Measurements from ENCODE around the gene PRKN. TPM values are rescaled to one million over a fixed set of nuclear protein-coding genes. Genes with fewer than 3 reads are reported as not detected.

Gene PRKN
- total RNA-seq, 1 donor from 2014 or later = 1.2 TPM

DNA sequence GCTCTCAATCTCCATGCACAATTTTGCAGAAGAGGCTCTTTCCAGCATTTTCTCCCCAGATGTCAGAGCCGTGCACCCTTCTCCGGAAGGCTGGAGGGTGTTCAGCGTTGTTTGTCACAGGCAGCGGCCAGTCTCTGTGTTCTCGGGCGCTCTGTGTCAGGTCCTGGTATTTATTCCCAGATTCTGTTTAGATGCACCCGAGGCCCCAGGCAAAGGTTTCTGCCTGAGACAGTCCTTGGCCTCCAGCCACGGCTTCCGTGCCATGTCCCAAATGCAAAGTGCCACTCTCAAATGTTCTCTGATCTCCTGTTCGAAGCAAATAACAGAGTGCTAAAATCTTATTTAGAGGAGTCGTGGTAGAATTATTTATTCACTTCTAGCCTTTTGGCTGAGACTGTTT, 1313.4 kb downstream of the PRKN start:
- no peak for DNase-seq (ENCODE audit: low read depth)
- no peaks in the 10 kb centered on the region for H3K36me3 ChIP-seq (ENCODE audit: control insufficient read depth, insufficient read depth, low read length)
- no peaks in the 10 kb centered on the region for H3K27me3 ChIP-seq (ENCODE audit: control insufficient read depth, insufficient read depth, low read length)
- TF ChIP-seq, protein P1, sequence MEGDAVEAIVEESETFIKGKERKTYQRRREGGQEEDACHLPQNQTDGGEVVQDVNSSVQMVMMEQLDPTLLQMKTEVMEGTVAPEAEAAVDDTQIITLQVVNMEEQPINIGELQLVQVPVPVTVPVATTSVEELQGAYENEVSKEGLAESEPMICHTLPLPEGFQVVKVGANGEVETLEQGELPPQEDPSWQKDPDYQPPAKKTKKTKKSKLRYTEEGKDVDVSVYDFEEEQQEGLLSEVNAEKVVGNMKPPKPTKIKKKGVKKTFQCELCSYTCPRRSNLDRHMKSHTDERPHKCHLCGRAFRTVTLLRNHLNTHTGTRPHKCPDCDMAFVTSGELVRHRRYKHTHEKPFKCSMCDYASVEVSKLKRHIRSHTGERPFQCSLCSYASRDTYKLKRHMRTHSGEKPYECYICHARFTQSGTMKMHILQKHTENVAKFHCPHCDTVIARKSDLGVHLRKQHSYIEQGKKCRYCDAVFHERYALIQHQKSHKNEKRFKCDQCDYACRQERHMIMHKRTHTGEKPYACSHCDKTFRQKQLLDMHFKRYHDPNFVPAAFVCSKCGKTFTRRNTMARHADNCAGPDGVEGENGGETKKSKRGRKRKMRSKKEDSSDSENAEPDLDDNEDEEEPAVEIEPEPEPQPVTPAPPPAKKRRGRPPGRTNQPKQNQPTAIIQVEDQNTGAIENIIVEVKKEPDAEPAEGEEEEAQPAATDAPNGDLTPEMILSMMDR (IDR thresholded peaks at IDR 0.05; ENCODE audit: insufficient read depth, low read length, poor library complexity, severe bottlenecking) = no peak
- no peak overlapping the region for H3K4me3 ChIP-seq (ENCODE audit: low read depth, low read length)

DNA sequence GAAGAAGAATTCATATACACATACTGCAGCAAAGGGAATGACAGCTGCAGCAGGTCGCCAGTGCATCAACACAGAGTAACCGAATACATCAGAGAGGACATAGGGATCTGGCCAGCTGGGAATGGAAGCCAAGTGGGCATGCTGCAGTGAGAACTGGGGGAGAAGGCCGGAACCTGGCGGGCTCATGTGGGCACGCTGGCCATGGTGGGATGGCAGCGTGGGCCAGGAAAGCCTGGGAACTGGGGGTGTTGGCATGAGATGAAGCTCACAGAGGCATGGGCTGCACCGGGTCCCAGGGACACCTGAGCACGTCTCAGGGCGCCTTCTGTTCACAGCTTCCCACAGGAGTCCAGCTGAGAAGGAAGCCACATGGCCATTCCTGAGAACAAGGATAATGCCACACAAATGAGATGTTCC, 1314.2 kb downstream of the PRKN start:
- DNase-seq (ENCODE audit: low read depth) = no peak
- H3K27me3 ChIP-seq (ENCODE audit: control insufficient read depth, insufficient read depth, low read length) = no peaks in the 10 kb centered on the region
- TF ChIP-seq, protein P1 (IDR thresholded peaks at IDR 0.05; ENCODE audit: insufficient read depth, low read length, poor library complexity, severe bottlenecking) = no peak

DNA sequence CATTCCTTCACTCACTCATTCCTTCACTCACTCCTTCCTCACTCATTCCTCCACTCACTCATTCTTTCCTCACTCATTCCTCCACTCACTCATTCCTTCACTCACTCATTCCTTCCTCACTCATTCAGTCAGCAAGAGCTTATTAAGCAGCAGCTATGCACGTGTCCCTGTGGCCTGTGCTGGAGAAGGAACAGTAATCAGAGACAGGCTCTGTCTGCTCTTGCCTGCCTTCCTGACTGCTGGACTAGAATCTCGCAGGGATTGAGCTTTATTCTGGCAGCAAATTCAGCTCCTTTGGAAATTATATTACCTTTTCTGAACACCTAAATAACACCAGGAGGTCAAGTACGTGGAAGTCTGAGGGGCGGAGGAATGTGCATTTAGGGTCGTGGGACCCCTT, 1314.8 kb downstream of the PRKN start:
- TF ChIP-seq, protein P1 (IDR thresholded peaks at IDR 0.05; ENCODE audit: insufficient read depth, low read length, poor library complexity, severe bottlenecking) = no peak
- Histone ChIP-seq H3K36me3 (ENCODE audit: control insufficient read depth, insufficient read depth, low read length) (no peaks in the 10 kb centered on the region), H3K27me3 (ENCODE audit: control insufficient read depth, insufficient read depth, low read length) (no peaks in the 10 kb centered on the region), H3K4me3 (ENCODE audit: low read depth, low read length) (no peak overlapping the region)
- DNase-seq (ENCODE audit: low read depth) = no peak

More for the DNA sequence above, 1314.2 kb downstream of the PRKN start:
- Histone ChIP-seq H3K4me3 (ENCODE audit: low read depth, low read length) (no peak overlapping the region), H3K36me3 (ENCODE audit: control insufficient read depth, insufficient read depth, low read length) (no peaks in the 10 kb centered on the region)

DNA sequence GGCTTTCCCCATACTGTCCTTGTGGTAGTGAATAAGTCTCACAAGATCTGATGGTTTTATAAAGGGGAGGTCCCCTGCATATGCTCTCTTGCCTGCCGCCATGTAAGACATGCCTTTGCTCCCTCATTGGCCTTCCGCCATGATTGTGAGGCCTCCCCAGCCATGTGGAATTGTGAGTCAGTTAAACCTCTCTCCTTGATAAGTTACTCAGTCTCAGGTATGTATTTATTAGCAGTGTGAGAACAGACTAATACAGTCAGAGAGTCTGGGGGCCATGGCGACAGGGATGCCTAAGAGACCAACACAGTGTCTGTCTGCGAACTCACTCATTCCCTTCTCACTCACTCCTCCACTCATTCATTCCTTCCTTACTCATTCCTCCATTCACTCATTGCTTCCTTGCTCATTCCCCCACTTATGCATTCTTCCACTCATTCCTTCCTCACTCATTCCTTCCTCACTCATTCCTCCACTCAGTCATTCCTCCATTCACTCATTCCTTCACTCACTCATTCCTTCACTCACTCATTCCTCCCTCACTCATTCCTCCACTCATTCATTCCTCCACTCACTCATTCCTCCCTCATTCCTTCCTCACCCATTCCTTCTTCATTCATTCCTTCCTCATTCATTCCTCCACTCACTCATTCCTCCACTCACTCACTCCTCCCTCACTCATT, 1316.2 kb downstream of the PRKN start:
- TF ChIP-seq, protein P1 (IDR thresholded peaks at IDR 0.05; ENCODE audit: insufficient read depth, low read length, poor library complexity, severe bottlenecking) = no peak
- Histone ChIP-seq H3K4me3 (ENCODE audit: low read depth, low read length) (no peak overlapping the region), H3K27me3 (ENCODE audit: control insufficient read depth, insufficient read depth, low read length) (no peaks in the 10 kb centered on the region), H3K36me3 (ENCODE audit: control insufficient read depth, insufficient read depth, low read length) (no peaks in the 10 kb centered on the region)
- DNase-seq (ENCODE audit: low read depth) = no peak

DNA sequence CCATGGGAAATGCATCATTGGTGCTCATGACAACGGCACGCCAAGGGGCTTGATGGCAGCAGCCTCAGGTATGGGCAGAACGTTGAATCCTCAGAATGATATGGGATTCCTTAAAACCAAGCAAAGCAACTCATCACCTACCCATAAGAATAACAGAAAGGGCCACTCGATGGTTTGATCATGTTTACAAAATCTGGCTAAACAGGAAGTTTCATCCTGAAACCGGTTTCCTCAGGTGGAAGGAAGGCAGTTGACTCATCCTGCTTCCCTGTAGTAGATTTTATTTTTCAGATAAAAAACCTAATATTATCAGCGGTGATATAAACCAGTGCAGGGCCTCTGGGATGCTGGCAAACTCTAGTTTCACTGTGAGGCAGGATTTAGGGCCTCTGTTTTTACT, 1316.8 kb downstream of the PRKN start:
- H3K36me3 ChIP-seq (ENCODE audit: control insufficient read depth, insufficient read depth, low read length) = no peaks in the 10 kb centered on the region
- TF ChIP-seq, protein P1 (IDR thresholded peaks at IDR 0.05; ENCODE audit: insufficient read depth, low read length, poor library complexity, severe bottlenecking) = no peak
- no peak overlapping the region for H3K4me3 ChIP-seq (ENCODE audit: low read depth, low read length)
- no peak for DNase-seq (ENCODE audit: low read depth)
- H3K27me3 ChIP-seq (ENCODE audit: control insufficient read depth, insufficient read depth, low read length) = no peaks in the 10 kb centered on the region

DNA sequence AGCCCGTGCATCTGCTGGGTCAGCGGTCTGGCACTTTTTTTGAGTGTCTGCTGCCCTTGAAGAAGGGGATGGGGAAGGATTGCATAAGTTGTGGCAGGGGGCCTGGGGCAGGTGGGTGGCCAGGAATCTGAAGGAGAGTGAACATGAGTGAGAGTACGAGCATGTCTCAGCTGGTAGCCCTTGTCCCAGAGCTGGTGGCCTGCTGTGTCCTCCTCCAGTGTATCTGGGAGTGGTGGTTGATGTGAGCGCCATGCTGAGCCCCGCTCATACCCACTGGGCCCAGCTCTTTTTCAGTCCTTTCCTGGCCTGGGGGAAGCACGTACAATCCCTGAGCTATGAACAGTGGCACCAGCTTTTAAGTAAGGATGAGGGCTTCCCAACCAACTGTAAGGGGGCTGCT, 1317.5 kb downstream of the PRKN start:
- no peak for DNase-seq (ENCODE audit: low read depth)
- Histone ChIP-seq H3K4me3 (ENCODE audit: low read depth, low read length) (no peak overlapping the region), H3K27me3 (ENCODE audit: control insufficient read depth, insufficient read depth, low read length) (no peaks in the 10 kb centered on the region), H3K36me3 (ENCODE audit: control insufficient read depth, insufficient read depth, low read length) (no peaks in the 10 kb centered on the region)
- TF ChIP-seq, protein P1 (IDR thresholded peaks at IDR 0.05; ENCODE audit: insufficient read depth, low read length, poor library complexity, severe bottlenecking) = no peak

Measured in kidney epithelial cell (primary cell).